ENCODE data around the gene PTPRN2. TPM values are rescaled to one million over a fixed set of nuclear protein-coding genes. Genes with fewer than 3 reads are reported as not detected.

PTPRN2 gene
- total and polyA plus RNA-seq, 9 of the 15 experiments (the other 6 are each of a cell fraction or from before 2014, with no cell fraction given) = not detected

DNA sequence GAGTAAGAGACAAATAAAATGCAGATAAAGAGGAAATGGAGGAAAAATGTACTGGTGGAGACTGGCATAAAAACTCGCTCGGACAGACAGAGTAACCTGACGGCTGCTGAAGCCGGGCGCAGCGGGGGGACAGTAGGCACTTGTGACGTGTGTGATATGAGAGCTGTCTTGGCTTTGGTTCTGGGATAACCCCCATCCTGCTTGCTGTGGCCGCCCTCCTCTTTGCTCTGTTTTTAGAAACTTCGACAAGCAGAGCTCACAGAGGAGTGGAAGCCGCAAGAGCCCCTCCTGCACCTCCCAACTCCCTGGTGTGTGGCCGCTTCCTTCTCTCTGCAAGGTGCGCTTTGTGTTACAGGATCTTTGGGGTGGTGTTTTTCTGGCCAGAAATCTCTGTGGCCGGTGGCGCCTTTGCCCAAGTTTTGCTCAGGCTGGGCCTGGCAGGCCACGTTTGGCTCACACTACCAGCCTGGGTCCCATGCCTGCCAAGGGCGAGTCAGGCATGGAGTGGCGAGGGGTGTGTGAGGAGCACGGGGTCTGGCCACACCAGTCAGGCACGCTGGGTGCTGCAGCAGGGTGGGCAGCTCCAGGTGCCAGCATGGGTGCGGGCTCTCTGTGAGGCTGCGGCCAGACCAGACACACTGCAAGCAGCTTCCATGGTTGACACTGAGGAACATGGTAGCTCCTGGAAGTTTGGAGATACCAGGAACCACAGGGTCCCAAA is 982.8 kb downstream of the PTPRN2 start (continued):
- TF ChIP-seq BHLHE40 (IDR thresholded peaks at IDR 0.05; ENCODE audit: low read length) (no peak), NRF1 (conservative IDR thresholded peaks at IDR 0.05 in 1 of 2, IDR thresholded peaks at IDR 0.05 in 1 of 2) (no peak)

GRCh38 chr7:157603716-157604115 is 983.9 kb downstream of the PTPRN2 start:
- Histone ChIP-seq H3K4me1 (replicated peaks in 1 of 2; ENCODE audit: control insufficient read depth in 2 of 2, insufficient read depth in 2 of 2, low read length in 2 of 2) (peaks cover 0 to 3% of the 10 kb centered on the region in 2 experiments; a peak in 1 of 5 replicates), H3K36me3 (ENCODE audit: control insufficient read depth, insufficient read depth, low read length) (no peaks in the 10 kb centered on the region), H3K4me2 (ENCODE audit: insufficient read depth, low read length) (no peak overlapping the region), H3K4me3 (no peak overlapping the region), H3K9me3 (replicated peaks; ENCODE audit: control insufficient read depth, insufficient read depth, low read depth, low read length) (no peaks in the 10 kb centered on the region), H3K79me2 (ENCODE audit: control insufficient read depth, insufficient read depth, low read length) (no peaks in the 10 kb centered on the region), H2AFZ (ENCODE audit: low read depth, low read length) (no peak overlapping the region), H3K27ac (ENCODE audit: extremely low read depth, low read depth, low read length) (no peak overlapping the region), H4K20me1 (replicated peaks; ENCODE audit: control insufficient read depth, insufficient read depth, low read length) (peaks cover 25% of the 10 kb centered on the region; the same call in 1 of the 2 replicates), H3K9me1 (ENCODE audit: control insufficient read depth, insufficient read depth, low read length) (no peaks in the 10 kb centered on the region), H3K9ac (ENCODE audit: insufficient read depth in 1 of 2, low read depth in 2 of 2, low read length in 2 of 2) (no peak overlapping the region), H3K27me3 (ENCODE audit: control insufficient read depth in 2 of 2, insufficient read depth in 2 of 2, low read length in 2 of 2) (peaks cover 56 to 72% of the 10 kb centered on the region in 2 experiments)
- ChIA-PET CTCF (ENCODE audit: low intra/inter-chr PET ratio) (no interaction called here), POLR2A (no interaction called here)
- BruUV-seq (replicated peaks) = no TSS peak
- no peak for DNase-seq (ENCODE audit: extremely low read depth in 1 of 4, low spot score in 3 of 4)
- no peak for FAIRE-seq
- intact Hi-C loops (cut with micrococcal nuclease) (no loop called here), in situ Hi-C loops (cut with MboI) (no loop called here)
- ATAC-seq = no peak
- WGBS (ENCODE audit: insufficient coverage, low coverage, missing lambda C conversion rate) = 1% methylated on average over 21 of the region's 21 CpGs
- TF ChIP-seq, protein P1, sequence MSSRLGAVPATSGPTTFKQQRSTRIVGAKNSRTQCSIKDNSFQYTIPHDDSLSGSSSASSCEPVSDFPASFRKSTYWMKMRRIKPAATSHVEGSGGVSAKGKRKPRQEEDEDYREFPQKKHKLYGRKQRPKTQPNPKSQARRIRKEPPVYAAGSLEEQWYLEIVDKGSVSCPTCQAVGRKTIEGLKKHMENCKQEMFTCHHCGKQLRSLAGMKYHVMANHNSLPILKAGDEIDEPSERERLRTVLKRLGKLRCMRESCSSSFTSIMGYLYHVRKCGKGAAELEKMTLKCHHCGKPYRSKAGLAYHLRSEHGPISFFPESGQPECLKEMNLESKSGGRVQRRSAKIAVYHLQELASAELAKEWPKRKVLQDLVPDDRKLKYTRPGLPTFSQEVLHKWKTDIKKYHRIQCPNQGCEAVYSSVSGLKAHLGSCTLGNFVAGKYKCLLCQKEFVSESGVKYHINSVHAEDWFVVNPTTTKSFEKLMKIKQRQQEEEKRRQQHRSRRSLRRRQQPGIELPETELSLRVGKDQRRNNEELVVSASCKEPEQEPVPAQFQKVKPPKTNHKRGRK (tag; IDR thresholded peaks at IDR 0.05) = no peak
- TF ChIP-seq POLR2G (IDR thresholded peaks at IDR 0.05; ENCODE audit: low read depth, low read length) (no peak), ARID1B (IDR thresholded peaks at IDR 0.05) (no peak), HCFC1 (IDR thresholded peaks at IDR 0.05; ENCODE audit: low read depth, low read length) (no peak), BCLAF1 (IDR thresholded peaks at IDR 0.05; ENCODE audit: borderline replicate concordance in 1 of 2, control insufficient read depth in 1 of 2, low read depth in 2 of 2, low read length in 1 of 2) (no peak)
- TF ChIP-seq, protein P2, sequence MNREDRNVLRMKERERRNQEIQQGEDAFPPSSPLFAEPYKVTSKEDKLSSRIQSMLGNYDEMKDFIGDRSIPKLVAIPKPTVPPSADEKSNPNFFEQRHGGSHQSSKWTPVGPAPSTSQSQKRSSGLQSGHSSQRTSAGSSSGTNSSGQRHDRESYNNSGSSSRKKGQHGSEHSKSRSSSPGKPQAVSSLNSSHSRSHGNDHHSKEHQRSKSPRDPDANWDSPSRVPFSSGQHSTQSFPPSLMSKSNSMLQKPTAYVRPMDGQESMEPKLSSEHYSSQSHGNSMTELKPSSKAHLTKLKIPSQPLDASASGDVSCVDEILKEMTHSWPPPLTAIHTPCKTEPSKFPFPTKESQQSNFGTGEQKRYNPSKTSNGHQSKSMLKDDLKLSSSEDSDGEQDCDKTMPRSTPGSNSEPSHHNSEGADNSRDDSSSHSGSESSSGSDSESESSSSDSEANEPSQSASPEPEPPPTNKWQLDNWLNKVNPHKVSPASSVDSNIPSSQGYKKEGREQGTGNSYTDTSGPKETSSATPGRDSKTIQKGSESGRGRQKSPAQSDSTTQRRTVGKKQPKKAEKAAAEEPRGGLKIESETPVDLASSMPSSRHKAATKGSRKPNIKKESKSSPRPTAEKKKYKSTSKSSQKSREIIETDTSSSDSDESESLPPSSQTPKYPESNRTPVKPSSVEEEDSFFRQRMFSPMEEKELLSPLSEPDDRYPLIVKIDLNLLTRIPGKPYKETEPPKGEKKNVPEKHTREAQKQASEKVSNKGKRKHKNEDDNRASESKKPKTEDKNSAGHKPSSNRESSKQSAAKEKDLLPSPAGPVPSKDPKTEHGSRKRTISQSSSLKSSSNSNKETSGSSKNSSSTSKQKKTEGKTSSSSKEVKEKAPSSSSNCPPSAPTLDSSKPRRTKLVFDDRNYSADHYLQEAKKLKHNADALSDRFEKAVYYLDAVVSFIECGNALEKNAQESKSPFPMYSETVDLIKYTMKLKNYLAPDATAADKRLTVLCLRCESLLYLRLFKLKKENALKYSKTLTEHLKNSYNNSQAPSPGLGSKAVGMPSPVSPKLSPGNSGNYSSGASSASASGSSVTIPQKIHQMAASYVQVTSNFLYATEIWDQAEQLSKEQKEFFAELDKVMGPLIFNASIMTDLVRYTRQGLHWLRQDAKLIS (CRISPR knock-in tag; IDR thresholded peaks at IDR 0.05) = no peak
